CD4-positive, alpha-beta memory T cell (primary cell): ENCODE results near the gene ARMC9. TPM values are rescaled to one million over a fixed set of nuclear protein-coding genes. Genes with fewer than 3 reads are reported as not detected.
"Not testable (repeated sequence)": the region's sequence is repeated elsewhere in the genome, so short reads cannot be mapped to it uniquely, and the experiment has no call there.

Experiments
- CTCF ChIA-PET: fragments of 350-600 bp; sonication (Branson Sonifier 250); formaldehyde crosslinking; loops from one replicate; lab custom pipeline; 2021; ENCODE audit warnings: inconsistent platforms; ENCODE audit not compliant: partially characterized antibody; lab: Charles Lee
- POLR2A ChIA-PET: fragments of 350-600 bp; sonication (Branson Sonifier 250); formaldehyde crosslinking; loops from one replicate; lab custom pipeline; 2021; ENCODE audit not compliant: partially characterized antibody; lab: Charles Lee
- DNase-seq, 5 donors: peaks; one replicate each; pipeline versions ENCODE4 v3.0.0 to v3.0.0-alpha.2; 2020 to 2022; ENCODE audit warnings: mixed read lengths in 1 of 5
- H3K27ac ChIP-seq: one replicate; pipeline ENCODE4 v1.7.0; 2013; ENCODE audit warnings: low read depth, low read length
- H3K27me3 ChIP-seq: 2 replicates; pipeline ENCODE4 v1.7.0; 2013; ENCODE audit warnings: mild to moderate bottlenecking, low read length, moderate library complexity; ENCODE audit not compliant: insufficient read depth
- H3K36me3 ChIP-seq: 2 replicates; pipeline ENCODE4 v1.7.0; 2013; ENCODE audit warnings: mild to moderate bottlenecking, low read length, moderate library complexity; ENCODE audit not compliant: insufficient read depth
- H3K4me1 ChIP-seq: 2 replicates; pipeline ENCODE4 v1.7.0; 2013; ENCODE audit warnings: mild to moderate bottlenecking, low read length, moderate library complexity; ENCODE audit not compliant: insufficient read depth
- H3K4me3 ChIP-seq, 2 donors: one replicate each; pipeline ENCODE4 v1.7.0; 2013; ENCODE audit warnings: low read length in 2 of 2, mild to moderate bottlenecking in 1 of 2
- H3K9me3 ChIP-seq, 2 donors: one replicate each; pipeline ENCODE4 v1.7.0; 2013; ENCODE audit warnings: low read length in 2 of 2, control low read depth in 1 of 2; ENCODE audit not compliant: control insufficient read depth in 1 of 2
- H3K27ac Mint-ChIP-seq, 7 donors: one replicate each; pipeline ENCODE4 v1.8.0; 2020 to 2021; ENCODE audit warnings: mixed read lengths in 7 of 7, mild to moderate bottlenecking in 6 of 7, inconsistent platforms in 3 of 7, moderate library complexity in 3 of 7
- H3K27me3 Mint-ChIP-seq, 2 donors: one replicate each; pipeline ENCODE4 v1.8.0; 2020 to 2021; ENCODE audit warnings: mixed read lengths in 2 of 2
- H3K36me3 Mint-ChIP-seq, 2 donors: one replicate each; pipeline ENCODE4 v1.8.0; 2020 to 2021; ENCODE audit warnings: mixed read lengths in 2 of 2, inconsistent platforms in 1 of 2, mild to moderate bottlenecking in 1 of 2
- H3K4me1 Mint-ChIP-seq, 4 donors: one replicate each; pipeline ENCODE4 v1.8.0; 2020 to 2021; ENCODE audit warnings: mixed read lengths in 4 of 4, mild to moderate bottlenecking in 1 of 4
- H3K4me3 Mint-ChIP-seq, 8 donors: one replicate each; pipeline ENCODE4 v1.8.0; 2020 to 2021; ENCODE audit warnings: mixed read lengths in 8 of 8, mild to moderate bottlenecking in 7 of 8, moderate library complexity in 6 of 8, inconsistent platforms in 3 of 8
- H3K9me3 Mint-ChIP-seq, 8 donors: one replicate each; pipeline ENCODE4 v1.8.0; 2020 to 2021; ENCODE audit warnings: mixed read lengths in 8 of 8, mild to moderate bottlenecking in 5 of 8, inconsistent platforms in 3 of 8, moderate library complexity in 1 of 8
- intact Hi-C: fragments of 100-400 bp; cut with micrococcal nuclease; formaldehyde crosslinking; loops from one replicate; pipeline ENCODE4 v1.15.1; 2023
- polyA plus RNA-seq, 2 donors: library from polyadenylated mRNA; unstranded; fragments of 300-500 nt; fragmentation: Illumina TruSeq; gene quantifications; one replicate each; pipeline ENCODE4 v1.2.3, GENCODE V29; 2021
- total RNA-seq, 2 experiments: library from RNA; stranded (reverse); gene quantifications; one replicate each; pipeline ENCODE4 v1.2.3, GENCODE V29; 2021

The ARMC9 gene
- total and polyA plus RNA-seq, 4 experiments from 2014 or later: 0.50 to 1.4 (median 1.1) TPM; not detected in 1

GRCh38 chr2:231399046-231399852 is 200.8 kb downstream of the ARMC9 start:
- Histone ChIP-seq H3K4me1 (no peaks in the 10 kb centered on the region), H3K9me3 (no peaks in the 10 kb centered on the region), H3K4me3 (no peak overlapping the region), H3K27ac (no peak overlapping the region), H3K36me3 (no peaks in the 10 kb centered on the region), H3K27me3 (peaks cover 6% of the 10 kb centered on the region)
- Mint-ChIP-seq H3K4me3 (no peak overlapping the region), H3K27me3 (peaks cover 14 to 26% of the 10 kb centered on the region in 2 donors), H3K9me3 (peaks cover 0 to 2% (median 0%) of the 10 kb centered on the region in 8 donors), H3K4me1 (peaks cover 0 to 14% (median 5%) of the 10 kb centered on the region in 4 donors), H3K36me3 (no peaks in the 10 kb centered on the region), H3K27ac (no peak overlapping the region)
- no peak for DNase-seq
- POLR2A ChIA-PET: no interaction called here
- intact Hi-C loops: no loop called here
- CTCF ChIA-PET: no interaction called here

- intact Hi-C loops: no loop called here
- peak overlapping the region in 1 of 7 donors; percentile 53 for H3K27ac Mint-ChIP-seq
- peaks cover 0 to 2% (median 0%) of the 10 kb centered on the region in 8 donors for H3K9me3 Mint-ChIP-seq
- H3K4me1 Mint-ChIP-seq: peaks cover 0 to 8% (median 1%) of the 10 kb centered on the region in 4 donors
- peaks cover 8 to 18% of the 10 kb centered on the region in 2 donors for H3K27me3 Mint-ChIP-seq
- no peak overlapping the region for H3K4me3 ChIP-seq
- H3K36me3 ChIP-seq: no peaks in the 10 kb centered on the region
- H3K9me3 ChIP-seq: no peaks in the 10 kb centered on the region
- no peak overlapping the region for H3K27ac ChIP-seq
- no peaks in the 10 kb centered on the region for H3K36me3 Mint-ChIP-seq
- CTCF ChIA-PET: no interaction called here
- POLR2A ChIA-PET: no interaction called here
- no peaks in the 10 kb centered on the region for H3K4me1 ChIP-seq
- H3K27me3 ChIP-seq: no peaks in the 10 kb centered on the region
- DNase-seq: no peak
- H3K4me3 Mint-ChIP-seq: no peak overlapping the region
These were observed 201.6 kb downstream of the ARMC9 start for GRCh38 chr2:231399853-231400680.

- H3K27ac Mint-ChIP-seq, POLR2A ChIA-PET, H3K27me3 ChIP-seq, H3K9me3 Mint-ChIP-seq, H3K27ac ChIP-seq, DNase-seq, CTCF ChIA-PET, H3K36me3 Mint-ChIP-seq, H3K4me1 ChIP-seq, H3K4me3 Mint-ChIP-seq, H3K4me3 ChIP-seq, H3K36me3 ChIP-seq, H3K9me3 ChIP-seq, intact Hi-C loops: not testable (repeated sequence)
- Mint-ChIP-seq H3K27me3 (peaks cover 7 to 19% of the 10 kb centered on the region in 2 donors), H3K4me1 (peaks cover under 1 to 13% (median 5%) of the 10 kb centered on the region in 4 donors)
These were observed 202.2 kb downstream of the ARMC9 start for GRCh38 chr2:231400681-231401080.

GRCh38 chr2:231401101-231401500 is 202.7 kb downstream of the ARMC9 start:
- H3K9me3 ChIP-seq, intact Hi-C loops, H3K4me1 ChIP-seq, H3K4me3 ChIP-seq, H3K27ac Mint-ChIP-seq, POLR2A ChIA-PET, H3K9me3 Mint-ChIP-seq, H3K27ac ChIP-seq, H3K27me3 ChIP-seq, H3K36me3 Mint-ChIP-seq, H3K4me3 Mint-ChIP-seq, H3K36me3 ChIP-seq, DNase-seq, CTCF ChIA-PET: not testable (repeated sequence)
- H3K27me3 Mint-ChIP-seq: peaks cover 7 to 19% of the 10 kb centered on the region in 2 donors
- peaks cover 4 to 18% (median 9%) of the 10 kb centered on the region in 4 donors for H3K4me1 Mint-ChIP-seq

GRCh38 chr2:231403421-231404182 is 205.2 kb downstream of the ARMC9 start:
- DNase-seq, H3K36me3 Mint-ChIP-seq, POLR2A ChIA-PET, CTCF ChIA-PET, H3K27ac ChIP-seq, H3K36me3 ChIP-seq, H3K4me1 ChIP-seq, H3K4me3 ChIP-seq, intact Hi-C loops, H3K4me3 Mint-ChIP-seq, H3K9me3 ChIP-seq, H3K27me3 ChIP-seq, H3K9me3 Mint-ChIP-seq: not testable (repeated sequence)
- H3K27me3 Mint-ChIP-seq: peaks cover 2 to 11% of the 10 kb centered on the region in 2 donors
- peak overlapping the region in 1 of 7 donors; percentile 75 for H3K27ac Mint-ChIP-seq
- peaks cover 7 to 20% (median 15%) of the 10 kb centered on the region in 4 donors for H3K4me1 Mint-ChIP-seq

GRCh38 chr2:231404183-231404578 is 205.8 kb downstream of the ARMC9 start:
- intact Hi-C loops, H3K4me1 ChIP-seq, H3K9me3 ChIP-seq, H3K4me3 Mint-ChIP-seq, POLR2A ChIA-PET, H3K27ac ChIP-seq, H3K36me3 ChIP-seq, DNase-seq, H3K4me3 ChIP-seq, H3K27me3 ChIP-seq, H3K36me3 Mint-ChIP-seq, H3K9me3 Mint-ChIP-seq: not testable (repeated sequence)
- Mint-ChIP-seq H3K4me1 (peaks cover 7 to 20% (median 15%) of the 10 kb centered on the region in 4 donors), H3K27ac (peak overlapping the region in 1 of 7 donors; percentile 27), H3K27me3 (peaks cover 2 to 12% of the 10 kb centered on the region in 2 donors)
- CTCF ChIA-PET: interaction anchor here (1.3 kb wide), 1 partner anchor 49 kb away, joined by 3 read pairs; no protein-coding TSS in a partner anchor
